ENCODE measurements around the gene ARHGAP26.

Gene ARHGAP26

GRCh38 chr5:143077453-143078103, 307.4 kb downstream of the ARHGAP26 start:
- no peaks in the 10 kb centered on the region for H3K9me3 ChIP-seq (ENCODE audit: control insufficient read depth, insufficient read depth, low read length)
- no peaks in the 10 kb centered on the region for H3K36me3 ChIP-seq (ENCODE audit: control insufficient read depth, low read length)
- H3F3A ChIP-seq (ENCODE audit: control insufficient read depth, insufficient read depth), result no peaks in the 10 kb centered on the region
- no peak overlapping the region for H3K4me3 ChIP-seq (ENCODE audit: low read length)
- H3K79me2 ChIP-seq (ENCODE audit: control insufficient read depth, low read length), result no peaks in the 10 kb centered on the region
- H3K4me1 ChIP-seq (ENCODE audit: control insufficient read depth, low read length), result no peaks in the 10 kb centered on the region
- no peaks in the 10 kb centered on the region for H3K27me3 ChIP-seq (ENCODE audit: control insufficient read depth, low read length)
- H3K27ac ChIP-seq (ENCODE audit: low read depth, low read length), result no peak overlapping the region
- H3K4me2 ChIP-seq (ENCODE audit: low read length), result no peak overlapping the region
- H3K9me2 ChIP-seq (replicated peaks; ENCODE audit: control insufficient read depth, low read length), result no peaks in the 10 kb centered on the region
- TF ChIP-seq CTCF (IDR thresholded peaks at IDR 0.05; ENCODE audit: low read depth, low read length, poor library complexity, severe bottlenecking) (no peak), EZH2phosphoT487 (IDR thresholded peaks at IDR 0.05; ENCODE audit: borderline replicate concordance, low read length) (no peak)
- H4K20me1 ChIP-seq (ENCODE audit: control insufficient read depth, insufficient read depth, low read depth, low read length), result no peaks in the 10 kb centered on the region

GRCh38 chr5:143078313-143078712, 308.1 kb downstream of the ARHGAP26 start:
- Histone ChIP-seq H3K27ac (ENCODE audit: low read depth, low read length) (no peak overlapping the region), H3K9me2 (replicated peaks; ENCODE audit: control insufficient read depth, low read length) (no peaks in the 10 kb centered on the region), H4K20me1 (ENCODE audit: control insufficient read depth, insufficient read depth, low read depth, low read length) (no peaks in the 10 kb centered on the region), H3K4me1 (ENCODE audit: control insufficient read depth, low read length) (no peaks in the 10 kb centered on the region), H3K36me3 (ENCODE audit: control insufficient read depth, low read length) (no peaks in the 10 kb centered on the region), H3K4me2 (ENCODE audit: low read length) (no peak overlapping the region), H3K27me3 (ENCODE audit: control insufficient read depth, low read length) (no peaks in the 10 kb centered on the region), H3K79me2 (ENCODE audit: control insufficient read depth, low read length) (no peaks in the 10 kb centered on the region), H3K4me3 (ENCODE audit: low read length) (no peak overlapping the region), H3F3A (ENCODE audit: control insufficient read depth, insufficient read depth) (no peaks in the 10 kb centered on the region), H3K9me3 (ENCODE audit: control insufficient read depth, insufficient read depth, low read length) (no peaks in the 10 kb centered on the region)
- TF ChIP-seq CTCF (IDR thresholded peaks at IDR 0.05; ENCODE audit: low read depth, low read length, poor library complexity, severe bottlenecking) (no peak), EZH2phosphoT487 (IDR thresholded peaks at IDR 0.05; ENCODE audit: borderline replicate concordance, low read length) (no peak)

DNA sequence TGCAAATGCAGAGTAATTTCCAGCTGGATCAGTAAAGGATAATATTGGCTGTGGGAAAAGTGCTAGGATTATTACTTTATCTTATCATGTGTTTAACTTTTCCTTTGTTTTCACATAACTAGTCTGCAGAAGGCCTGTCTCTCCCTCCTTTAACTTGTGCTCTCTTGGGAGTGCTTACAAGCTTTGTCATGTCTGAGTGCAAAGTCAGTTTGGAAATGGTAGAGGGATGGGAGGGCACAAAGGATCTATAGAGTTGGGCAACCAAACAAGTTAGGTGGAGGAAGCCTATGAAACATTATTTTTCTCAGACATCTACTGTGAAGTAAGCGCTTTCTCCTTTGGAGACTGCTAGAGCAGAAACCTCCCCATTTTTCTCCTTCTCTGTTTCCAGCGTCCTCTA, 308.8 kb downstream of the ARHGAP26 start:
- Histone ChIP-seq H3K36me3 (ENCODE audit: control insufficient read depth, low read length) (no peaks in the 10 kb centered on the region), H3K9me2 (replicated peaks; ENCODE audit: control insufficient read depth, low read length) (no peaks in the 10 kb centered on the region), H3F3A (ENCODE audit: control insufficient read depth, insufficient read depth) (no peaks in the 10 kb centered on the region), H4K20me1 (ENCODE audit: control insufficient read depth, insufficient read depth, low read depth, low read length) (no peaks in the 10 kb centered on the region), H3K4me1 (ENCODE audit: control insufficient read depth, low read length) (no peaks in the 10 kb centered on the region), H3K9me3 (ENCODE audit: control insufficient read depth, insufficient read depth, low read length) (no peaks in the 10 kb centered on the region), H3K4me2 (ENCODE audit: low read length) (no peak overlapping the region), H3K4me3 (ENCODE audit: low read length) (no peak overlapping the region), H3K27ac (ENCODE audit: low read depth, low read length) (no peak overlapping the region), H3K27me3 (ENCODE audit: control insufficient read depth, low read length) (no peaks in the 10 kb centered on the region), H3K79me2 (ENCODE audit: control insufficient read depth, low read length) (no peaks in the 10 kb centered on the region)
- TF ChIP-seq EZH2phosphoT487 (IDR thresholded peaks at IDR 0.05; ENCODE audit: borderline replicate concordance, low read length), result no peak

GRCh38 chr5:143080407-143080806, 310.2 kb downstream of the ARHGAP26 start:
- H3K9me3 ChIP-seq (ENCODE audit: control insufficient read depth, insufficient read depth, low read length), result no peaks in the 10 kb centered on the region
- no peaks in the 10 kb centered on the region for H3K27me3 ChIP-seq (ENCODE audit: control insufficient read depth, low read length)
- no peaks in the 10 kb centered on the region for H3K36me3 ChIP-seq (ENCODE audit: control insufficient read depth, low read length)
- H4K20me1 ChIP-seq (ENCODE audit: control insufficient read depth, insufficient read depth, low read depth, low read length), result no peaks in the 10 kb centered on the region
- H3K4me3 ChIP-seq (ENCODE audit: low read length), result no peak overlapping the region
- no peaks in the 10 kb centered on the region for H3F3A ChIP-seq (ENCODE audit: control insufficient read depth, insufficient read depth)
- H3K4me2 ChIP-seq (ENCODE audit: low read length), result no peak overlapping the region
- no peaks in the 10 kb centered on the region for H3K9me2 ChIP-seq (replicated peaks; ENCODE audit: control insufficient read depth, low read length)
- H3K4me1 ChIP-seq (ENCODE audit: control insufficient read depth, low read length), result no peaks in the 10 kb centered on the region
- H3K27ac ChIP-seq (ENCODE audit: low read depth, low read length), result no peak overlapping the region
- TF ChIP-seq EZH2phosphoT487 (IDR thresholded peaks at IDR 0.05; ENCODE audit: borderline replicate concordance, low read length) (no peak), CTCF (IDR thresholded peaks at IDR 0.05; ENCODE audit: low read depth, low read length, poor library complexity, severe bottlenecking) (no peak)
- H3K79me2 ChIP-seq (ENCODE audit: control insufficient read depth, low read length), result no peaks in the 10 kb centered on the region

All from DOHH2 (cell line).